ENCODE results near the gene BCAP31. TPM values are rescaled to one million over a fixed set of nuclear protein-coding genes. Genes with fewer than 3 reads are reported as not detected.
"Not testable (repeated sequence)": the region's sequence is repeated elsewhere in the genome, so short reads cannot be mapped to it uniquely, and the experiment has no call there.

BCAP31 gene
- total RNA-seq, 1 experiment from 2014 or later: 289 TPM

DNA sequence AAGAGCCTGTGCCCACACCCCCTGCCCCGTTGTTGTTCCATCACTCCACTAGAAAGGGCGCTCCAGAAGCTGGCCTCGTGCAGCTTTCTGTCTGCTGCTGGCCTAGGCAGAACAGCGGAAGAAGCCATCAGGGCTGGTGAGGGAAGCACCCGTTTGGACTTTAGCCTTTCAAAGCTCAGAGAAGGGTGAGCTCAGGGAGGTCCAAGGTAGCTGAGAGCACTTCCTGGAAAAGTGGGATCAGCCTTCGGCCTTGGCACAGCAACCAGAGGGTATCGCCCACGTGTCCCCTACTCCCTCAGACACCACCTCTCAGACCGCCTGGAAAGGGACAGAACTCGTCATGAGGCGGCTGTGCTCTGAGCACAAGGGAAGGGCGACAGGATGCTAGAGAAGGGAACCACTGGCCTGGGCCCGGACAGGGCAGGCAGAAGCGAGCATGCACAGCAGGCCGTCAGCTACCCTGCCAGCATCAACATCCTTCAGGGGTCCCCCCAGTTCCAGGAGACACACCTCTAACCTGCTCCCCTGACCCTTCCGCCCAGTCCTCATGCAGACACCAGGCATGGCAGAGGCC is 24.9 kb downstream of the BCAP31 start:
- BruUV-seq (replicated peaks); H2AFZ ChIP-seq (ENCODE audit: low read length); H3K9me2 ChIP-seq (replicated peaks; ENCODE audit: low read length); H3K4me2 ChIP-seq (ENCODE audit: low read length); CTCF ChIA-PET; H3F3A ChIP-seq (ENCODE audit: low read length, unreplicated experiment); H3K9me3 ChIP-seq (ENCODE audit: low read length); H3K4me1 ChIP-seq (ENCODE audit: insufficient read depth, low read length); intact Hi-C loops (cut with micrococcal nuclease); H4K20me1 ChIP-seq (ENCODE audit: low read length); H3K79me2 ChIP-seq (ENCODE audit: low read length); DNase-seq; ATAC-seq; H3K9ac ChIP-seq (ENCODE audit: low read length); POLR2A ChIA-PET (ENCODE audit: unreplicated experiment); H3K27me3 ChIP-seq (ENCODE audit: low read length); H3K4me3 ChIP-seq (ENCODE audit: low read length); H3K36me3 ChIP-seq (ENCODE audit: low read depth, low read length); H3K27ac ChIP-seq (ENCODE audit: low read length): not testable (repeated sequence)

DNA sequence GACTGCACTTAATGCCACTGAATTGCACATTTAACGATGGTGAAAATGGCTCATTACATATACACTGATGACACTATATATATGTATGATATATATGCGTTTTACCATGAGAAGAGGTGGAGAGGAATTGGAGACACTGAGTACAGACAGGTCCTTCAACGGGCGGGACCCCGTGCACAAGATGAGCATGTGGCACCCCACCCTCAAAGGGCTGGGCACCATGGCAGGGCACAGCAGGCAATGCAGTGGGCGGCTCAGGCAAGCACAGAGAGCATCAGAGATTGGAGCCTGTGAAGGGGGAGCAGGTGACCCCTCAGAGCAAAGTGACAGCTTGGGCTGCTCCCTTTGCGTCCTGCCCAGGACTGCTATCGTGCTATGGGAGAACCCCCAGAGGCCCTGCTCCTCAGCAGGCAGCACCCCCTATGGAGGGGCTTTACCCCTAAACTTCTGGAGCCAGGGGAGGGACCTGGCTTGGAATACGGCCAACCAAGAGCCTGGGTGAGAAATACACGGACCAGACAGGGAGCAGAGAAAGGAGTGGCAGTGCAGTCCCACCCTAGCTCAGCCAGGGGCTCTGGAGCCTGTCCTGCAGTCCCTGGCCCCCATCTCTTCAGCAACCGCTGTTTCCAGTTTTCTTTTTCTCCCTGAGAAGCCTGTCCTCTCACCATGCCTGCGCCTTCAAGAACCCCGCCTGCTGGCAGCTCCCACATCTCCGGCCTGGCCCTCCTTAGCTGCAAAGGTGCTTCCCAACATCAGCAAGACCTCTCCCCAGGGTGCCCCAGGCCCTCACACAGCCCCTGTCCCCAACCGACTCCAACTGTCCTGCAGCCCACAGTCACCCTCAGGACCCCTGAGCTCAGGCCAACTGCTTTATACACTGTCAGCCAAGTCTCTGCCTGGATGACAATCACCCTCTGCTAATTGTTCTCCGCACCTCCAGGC is 26.0 kb downstream of the BCAP31 start:
- Histone ChIP-seq H3K27ac (ENCODE audit: low read length) (no peak overlapping the region), H3K36me3 (ENCODE audit: low read depth, low read length) (no peaks in the 10 kb centered on the region; the same call in 1 of the 2 replicates), H3K27me3 (ENCODE audit: low read length) (no peaks in the 10 kb centered on the region), H3K9ac (ENCODE audit: low read length) (no peak overlapping the region), H3K79me2 (ENCODE audit: low read length) (no peaks in the 10 kb centered on the region), H3K9me2 (replicated peaks; ENCODE audit: low read length) (no peaks in the 10 kb centered on the region), H2AFZ (ENCODE audit: low read length) (no peak overlapping the region), H3K9me3 (ENCODE audit: low read length) (no peaks in the 10 kb centered on the region), H3K4me2 (ENCODE audit: low read length) (no peak overlapping the region), H3K4me3 (ENCODE audit: low read length) (no peak overlapping the region), H4K20me1 (ENCODE audit: low read length) (no peaks in the 10 kb centered on the region), H3F3A (ENCODE audit: low read length, unreplicated experiment) (no peaks in the 10 kb centered on the region), H3K4me1 (ENCODE audit: insufficient read depth, low read length) (no peaks in the 10 kb centered on the region)
- no peak for TF ChIP-seq EZH2 (IDR thresholded peaks at IDR 0.05; ENCODE audit: low read length, unreplicated experiment)
- TF ChIP-seq, protein P1, sequence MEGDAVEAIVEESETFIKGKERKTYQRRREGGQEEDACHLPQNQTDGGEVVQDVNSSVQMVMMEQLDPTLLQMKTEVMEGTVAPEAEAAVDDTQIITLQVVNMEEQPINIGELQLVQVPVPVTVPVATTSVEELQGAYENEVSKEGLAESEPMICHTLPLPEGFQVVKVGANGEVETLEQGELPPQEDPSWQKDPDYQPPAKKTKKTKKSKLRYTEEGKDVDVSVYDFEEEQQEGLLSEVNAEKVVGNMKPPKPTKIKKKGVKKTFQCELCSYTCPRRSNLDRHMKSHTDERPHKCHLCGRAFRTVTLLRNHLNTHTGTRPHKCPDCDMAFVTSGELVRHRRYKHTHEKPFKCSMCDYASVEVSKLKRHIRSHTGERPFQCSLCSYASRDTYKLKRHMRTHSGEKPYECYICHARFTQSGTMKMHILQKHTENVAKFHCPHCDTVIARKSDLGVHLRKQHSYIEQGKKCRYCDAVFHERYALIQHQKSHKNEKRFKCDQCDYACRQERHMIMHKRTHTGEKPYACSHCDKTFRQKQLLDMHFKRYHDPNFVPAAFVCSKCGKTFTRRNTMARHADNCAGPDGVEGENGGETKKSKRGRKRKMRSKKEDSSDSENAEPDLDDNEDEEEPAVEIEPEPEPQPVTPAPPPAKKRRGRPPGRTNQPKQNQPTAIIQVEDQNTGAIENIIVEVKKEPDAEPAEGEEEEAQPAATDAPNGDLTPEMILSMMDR (conservative IDR thresholded peaks at IDR 0.05; ENCODE audit: low read depth, low read length): no peak
- ChIA-PET POLR2A (ENCODE audit: unreplicated experiment) (no interaction called here), CTCF (no interaction called here)
- BruUV-seq (replicated peaks): no TSS peak
- intact Hi-C loops (cut with micrococcal nuclease): no loop called here
- DNase-seq (no peak), ATAC-seq (no peak)

DNA sequence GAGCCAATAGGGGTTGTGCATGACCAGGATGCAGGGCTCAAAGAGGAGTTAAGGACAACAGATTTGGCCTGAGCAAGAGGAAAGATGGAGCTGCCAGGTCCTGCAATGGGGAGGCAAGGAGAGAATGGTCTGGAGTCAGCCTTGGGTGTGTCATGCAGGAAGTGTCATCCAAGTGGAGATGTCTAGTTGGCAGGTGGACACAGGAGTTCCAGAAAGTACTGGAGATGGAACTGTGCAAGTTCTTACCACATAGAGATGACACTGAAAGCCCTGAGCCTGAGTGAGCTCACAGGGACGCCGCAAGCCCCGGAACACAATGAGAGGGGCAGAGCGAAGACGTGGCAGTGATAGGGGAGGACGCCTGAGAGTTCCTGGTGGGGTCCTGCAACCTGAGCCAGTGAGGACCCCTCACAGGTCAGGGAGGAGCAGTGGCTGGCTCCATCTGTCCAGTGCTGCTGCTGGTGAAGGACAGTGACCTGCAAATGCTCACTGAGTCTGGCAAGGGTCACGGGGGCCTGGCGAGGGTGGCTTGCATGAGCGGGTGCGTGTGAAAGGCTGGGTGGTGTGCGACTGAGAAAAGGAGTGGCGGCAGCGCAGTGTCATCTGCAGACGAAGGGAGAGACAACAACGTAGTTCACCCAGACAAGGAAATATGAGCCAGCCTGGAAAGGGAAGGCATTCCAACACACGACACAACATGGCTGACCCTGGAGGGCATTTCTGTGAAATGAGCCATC is 27.0 kb downstream of the BCAP31 start:
- H3K36me3 ChIP-seq (ENCODE audit: low read depth, low read length); H3K4me2 ChIP-seq (ENCODE audit: low read length); BruUV-seq (replicated peaks); H3K4me3 ChIP-seq (ENCODE audit: low read length); intact Hi-C loops (cut with micrococcal nuclease); H3K4me1 ChIP-seq (ENCODE audit: insufficient read depth, low read length); CTCF ChIA-PET; POLR2A ChIA-PET (ENCODE audit: unreplicated experiment); H3K79me2 ChIP-seq (ENCODE audit: low read length); H4K20me1 ChIP-seq (ENCODE audit: low read length); H3K27ac ChIP-seq (ENCODE audit: low read length); H3K27me3 ChIP-seq (ENCODE audit: low read length); DNase-seq; H2AFZ ChIP-seq (ENCODE audit: low read length); H3K9ac ChIP-seq (ENCODE audit: low read length); H3F3A ChIP-seq (ENCODE audit: low read length, unreplicated experiment); H3K9me2 ChIP-seq (replicated peaks; ENCODE audit: low read length); H3K9me3 ChIP-seq (ENCODE audit: low read length): not testable (repeated sequence)
- peak; percentile 7; the same call in 1 of the 2 replicates for ATAC-seq

DNA sequence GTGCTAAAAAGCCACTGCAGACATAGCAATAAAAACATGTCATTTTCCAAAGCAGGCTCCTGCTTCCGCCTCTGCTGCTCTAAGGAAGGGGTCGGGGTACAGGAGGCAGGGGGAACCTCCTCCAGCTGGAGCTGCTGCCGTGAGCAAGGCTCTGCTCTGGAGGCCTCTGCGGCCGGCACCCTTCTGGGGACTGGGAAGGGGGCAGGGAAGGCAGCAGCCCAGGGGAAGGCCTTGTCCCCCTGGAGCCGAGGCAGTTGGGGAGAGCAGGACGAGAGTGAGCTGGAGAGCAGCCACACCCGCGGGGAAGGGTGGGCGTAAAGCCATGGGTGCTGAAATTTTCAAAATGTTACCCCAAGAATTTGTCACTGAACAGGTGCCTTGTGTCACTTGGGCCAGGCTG is 27.6 kb downstream of the BCAP31 start:
- intact Hi-C loops (cut with micrococcal nuclease); H3K4me1 ChIP-seq (ENCODE audit: insufficient read depth, low read length); POLR2A ChIA-PET (ENCODE audit: unreplicated experiment); H3K9me2 ChIP-seq (replicated peaks; ENCODE audit: low read length); ATAC-seq; H2AFZ ChIP-seq (ENCODE audit: low read length); H4K20me1 ChIP-seq (ENCODE audit: low read length); H3K27ac ChIP-seq (ENCODE audit: low read length); H3F3A ChIP-seq (ENCODE audit: low read length, unreplicated experiment); H3K9ac ChIP-seq (ENCODE audit: low read length); H3K9me3 ChIP-seq (ENCODE audit: low read length); H3K27me3 ChIP-seq (ENCODE audit: low read length); CTCF ChIA-PET; H3K4me3 ChIP-seq (ENCODE audit: low read length); H3K4me2 ChIP-seq (ENCODE audit: low read length); DNase-seq; BruUV-seq (replicated peaks); H3K36me3 ChIP-seq (ENCODE audit: low read depth, low read length); H3K79me2 ChIP-seq (ENCODE audit: low read length): not testable (repeated sequence)

All from PC-3 (cell line).